BLaER1 (cell line): ENCODE results near the gene TPP1.

Source experiments
- H3K27ac ChIP-seq: shearing (Covaris generic); formaldehyde crosslinking; 2 replicates; pipeline ENCODE4 v1.8.1; 2022
- H3K27me3 ChIP-seq: shearing (Covaris generic); formaldehyde crosslinking; 2 replicates; pipeline ENCODE4 v1.8.1; 2022
- H3K36me3 ChIP-seq: shearing (Covaris generic); formaldehyde crosslinking; 2 replicates; pipeline ENCODE4 v1.8.1; 2022
- H3K4me1 ChIP-seq: shearing (Covaris generic); formaldehyde crosslinking; 2 replicates; pipeline ENCODE4 v1.8.1; 2022
- H3K4me2 ChIP-seq: shearing (Covaris generic); formaldehyde crosslinking; 2 replicates; pipeline ENCODE4 v1.8.1; 2022
- H3K4me3 ChIP-seq: shearing (Covaris generic); formaldehyde crosslinking; 2 replicates; pipeline ENCODE4 v1.8.1; 2022
- H3K9ac ChIP-seq: shearing (Covaris generic); formaldehyde crosslinking; 2 replicates; pipeline ENCODE4 v1.8.1; 2022
- H3K9me3 ChIP-seq: shearing (Covaris generic); formaldehyde crosslinking; 2 replicates; pipeline ENCODE4 v1.8.1; 2022
- H4K20me1 ChIP-seq: shearing (Covaris generic); formaldehyde crosslinking; 2 replicates; pipeline ENCODE4 v1.8.1; 2022
- Cebpa-rat ChIP-seq: shearing (Covaris generic); IDR thresholded peaks from 2 replicates; pipeline ENCODE4 v1.8.1; 2022

Gene TPP1

GRCh38 chr11:6567371-6567745 is 51.9 kb downstream of the TPP1 start:
- TF ChIP-seq Cebpa-rat, result no peak
- Histone ChIP-seq H3K27ac (no peak overlapping the region), H3K9ac (no peak overlapping the region)

GRCh38 chr11:6566704-6567370 is 52.4 kb downstream of the TPP1 start:
- Histone ChIP-seq H3K36me3 (peaks cover 64% of the 10 kb centered on the region), H3K27me3 (no peaks in the 10 kb centered on the region), H3K9me3 (peaks cover 14% of the 10 kb centered on the region), H3K4me3 (no peak overlapping the region), H3K4me1 (no peaks in the 10 kb centered on the region), H4K20me1 (no peaks in the 10 kb centered on the region), H3K9ac (no peak overlapping the region), H3K27ac (no peak overlapping the region), H3K4me2 (no peak overlapping the region)
- no peak for TF ChIP-seq Cebpa-rat

More at GRCh38 chr11:6567371-6567745, 51.9 kb downstream of the TPP1 start:
- peaks cover 64% of the 10 kb centered on the region for H3K36me3 ChIP-seq
- H3K4me2 ChIP-seq, result no peak overlapping the region
- H4K20me1 ChIP-seq, result no peaks in the 10 kb centered on the region
- no peaks in the 10 kb centered on the region for H3K27me3 ChIP-seq
- H3K4me1 ChIP-seq, result no peaks in the 10 kb centered on the region
- peaks cover 16% of the 10 kb centered on the region for H3K9me3 ChIP-seq
- H3K4me3 ChIP-seq, result no peak overlapping the region

GRCh38 chr11:6565988-6566703 is 53.1 kb downstream of the TPP1 start:
- no peak overlapping the region for H3K4me3 ChIP-seq
- no peaks in the 10 kb centered on the region for H3K4me1 ChIP-seq
- H3K9me3 ChIP-seq, result peaks cover 7% of the 10 kb centered on the region
- H3K36me3 ChIP-seq, result peaks cover 57% of the 10 kb centered on the region
- H3K27ac ChIP-seq, result no peak overlapping the region
- H3K27me3 ChIP-seq, result no peaks in the 10 kb centered on the region
- H3K4me2 ChIP-seq, result no peak overlapping the region
- H4K20me1 ChIP-seq, result no peaks in the 10 kb centered on the region
- no peak for TF ChIP-seq Cebpa-rat
- no peak overlapping the region for H3K9ac ChIP-seq

GRCh38 chr11:6565325-6565724 is 53.9 kb downstream of the TPP1 start:
- Histone ChIP-seq H3K27me3 (no peaks in the 10 kb centered on the region), H3K4me2 (no peak overlapping the region), H4K20me1 (no peaks in the 10 kb centered on the region), H3K36me3 (peaks cover 49% of the 10 kb centered on the region), H3K9me3 (no peaks in the 10 kb centered on the region), H3K27ac (no peak overlapping the region), H3K4me1 (no peaks in the 10 kb centered on the region), H3K9ac (no peak overlapping the region), H3K4me3 (no peak overlapping the region)
- TF ChIP-seq Cebpa-rat, result no peak

GRCh38 chr11:6563667-6564066 is 55.6 kb downstream of the TPP1 start:
- Histone ChIP-seq H4K20me1 (no peaks in the 10 kb centered on the region), H3K9me3 (no peaks in the 10 kb centered on the region)
- no peak for TF ChIP-seq Cebpa-rat

GRCh38 chr11:6563121-6563619 is 56.1 kb downstream of the TPP1 start:
- H3K4me2 ChIP-seq, result no peak overlapping the region
- no peaks in the 10 kb centered on the region for H3K9me3 ChIP-seq
- no peaks in the 10 kb centered on the region for H4K20me1 ChIP-seq
- no peaks in the 10 kb centered on the region for H3K4me1 ChIP-seq
- H3K4me3 ChIP-seq, result no peak overlapping the region
- H3K36me3 ChIP-seq, result peaks cover 46% of the 10 kb centered on the region
- TF ChIP-seq Cebpa-rat, result no peak
- no peaks in the 10 kb centered on the region for H3K27me3 ChIP-seq
- no peak overlapping the region for H3K9ac ChIP-seq
- H3K27ac ChIP-seq, result no peak overlapping the region

More at GRCh38 chr11:6563667-6564066, 55.6 kb downstream of the TPP1 start:
- H3K36me3 ChIP-seq, result peaks cover 44% of the 10 kb centered on the region; the same call in 1 of the 2 replicates
- H3K9ac ChIP-seq, result no peak overlapping the region
- H3K4me3 ChIP-seq, result no peak overlapping the region
- no peak overlapping the region for H3K27ac ChIP-seq
- H3K4me1 ChIP-seq, result no peaks in the 10 kb centered on the region
- no peak overlapping the region for H3K4me2 ChIP-seq
- H3K27me3 ChIP-seq, result no peaks in the 10 kb centered on the region
